ENCODE data around the gene NDUFB3. TPM values are rescaled to one million over a fixed set of nuclear protein-coding genes. Genes with fewer than 3 reads are reported as not detected.
A peak's percentile ranks its signal among the peaks of the same experiment; 100 is the strongest.

NDUFB3 gene
- total and polyA plus RNA-seq, 10 of the 15 experiments (the other 5 are each of a cell fraction or from before 2014, with no cell fraction given) = 115 to 1,059 (median 187) TPM

DNA sequence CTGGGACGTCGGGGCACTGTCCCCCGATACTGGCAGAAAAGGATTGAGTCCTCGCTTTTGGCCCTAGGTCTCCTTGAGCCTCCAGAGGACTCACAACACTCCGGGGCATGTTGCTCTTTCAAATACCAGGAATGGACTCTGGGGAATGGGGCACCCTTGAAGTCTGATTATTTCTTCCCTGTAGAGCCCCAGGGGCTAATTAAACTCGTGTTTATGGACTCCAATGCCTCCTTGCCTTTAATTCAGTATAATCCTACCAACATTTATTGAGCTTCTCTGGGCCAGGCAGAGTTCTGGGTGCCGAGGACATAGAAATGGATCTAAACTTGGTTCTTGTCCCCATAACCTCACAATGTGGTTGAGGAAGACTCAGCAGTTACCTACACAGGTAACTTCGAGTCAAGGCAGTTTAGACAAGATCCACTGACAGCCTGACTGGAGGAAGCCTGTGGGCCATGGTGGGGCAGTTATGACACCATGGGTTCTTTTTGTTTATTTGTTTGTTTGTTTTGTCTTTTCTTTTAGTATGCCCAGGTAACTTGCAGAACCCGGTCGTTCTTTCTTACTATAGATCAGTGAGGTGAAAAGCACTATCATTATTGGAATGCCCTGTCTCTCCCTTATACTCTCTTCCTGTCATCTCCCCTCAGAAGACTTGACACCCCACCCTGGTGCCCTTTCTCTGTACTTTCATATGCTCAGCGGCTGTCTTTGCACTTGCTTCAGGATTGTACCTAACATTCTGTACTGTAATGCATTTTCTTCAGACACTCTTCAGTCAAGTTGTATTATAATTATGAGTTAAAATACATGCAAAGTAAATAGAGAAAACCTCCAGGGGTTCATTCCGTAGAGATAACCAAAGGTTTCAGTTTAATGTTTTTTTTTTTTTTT lies 47.4 kb downstream of the NDUFB3 start (continued):
- TF ChIP-seq NFYA (IDR thresholded peaks at IDR 0.05; ENCODE audit: borderline replicate concordance, low read depth, low read length) = no peak
- TF ChIP-seq TAF1 (IDR thresholded peaks at IDR 0.05; ENCODE audit: borderline replicate concordance, low read depth, low read length) = peak; percentile 42; the same call in 1 of the 2 replicates
- TF ChIP-seq, protein P1, sequence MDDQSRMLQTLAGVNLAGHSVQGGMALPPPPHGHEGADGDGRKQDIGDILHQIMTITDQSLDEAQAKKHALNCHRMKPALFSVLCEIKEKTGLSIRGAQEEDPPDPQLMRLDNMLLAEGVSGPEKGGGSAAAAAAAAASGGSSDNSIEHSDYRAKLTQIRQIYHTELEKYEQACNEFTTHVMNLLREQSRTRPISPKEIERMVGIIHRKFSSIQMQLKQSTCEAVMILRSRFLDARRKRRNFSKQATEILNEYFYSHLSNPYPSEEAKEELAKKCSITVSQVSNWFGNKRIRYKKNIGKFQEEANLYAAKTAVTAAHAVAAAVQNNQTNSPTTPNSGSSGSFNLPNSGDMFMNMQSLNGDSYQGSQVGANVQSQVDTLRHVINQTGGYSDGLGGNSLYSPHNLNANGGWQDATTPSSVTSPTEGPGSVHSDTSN (IDR thresholded peaks at IDR 0.05; ENCODE audit: insufficient replicate concordance, low read depth, low read length) = no peak
- no peak for TF ChIP-seq KDM1A (IDR thresholded peaks at IDR 0.05; ENCODE audit: borderline replicate concordance)
- no peak for TF ChIP-seq TCF3 (IDR thresholded peaks at IDR 0.05; ENCODE audit: borderline replicate concordance, insufficient read depth, low read depth, low read length)
- no peak for TF ChIP-seq SUZ12 (IDR thresholded peaks at IDR 0.05; ENCODE audit: unreplicated experiment)
- peak; percentile 40 for TF ChIP-seq SP1 (IDR thresholded peaks at IDR 0.05; ENCODE audit: low read depth, low read length)
- no peak for TF ChIP-seq NR2C1 (IDR thresholded peaks at IDR 0.05)
- TF ChIP-seq BHLHE40 (IDR thresholded peaks at IDR 0.05; ENCODE audit: borderline replicate concordance in 1 of 2, low read depth in 2 of 2, low read length in 1 of 2) = peak in 1 of 2 experiments; percentile 20; a peak in 1 of 4 replicates
- no peak for TF ChIP-seq ZBED1 (IDR thresholded peaks at IDR 0.05; ENCODE audit: borderline replicate concordance)
- TF ChIP-seq MYB (IDR thresholded peaks at IDR 0.05; ENCODE audit: borderline replicate concordance, low read depth, low read length) = no peak
- no peak; the same call in 1 of the 2 replicates for TF ChIP-seq ATF7 (IDR thresholded peaks at IDR 0.05; ENCODE audit: low read depth)
